Activated T-cell treated with anti-CD3 and anti-CD28 coated beads, Interleukin-2, amount 50 U/mL, for 48 hours (primary cell): ENCODE results near the gene PRSS53.
A peak's percentile ranks its signal among the peaks of the same experiment; 100 is the strongest.

Source experiments
- DNase-seq, 2 experiments: peaks; one replicate each; pipeline ENCODE4 v3.0.0-alpha.2; 2020

The PRSS53 gene

GRCh38 chr16:31042866-31043265, 45.9 kb downstream of the PRSS53 start:
- DNase-seq: no peak

GRCh38 chr16:31038993-31039392, 49.8 kb downstream of the PRSS53 start:
- DNase-seq: no peak

- no peak for DNase-seq
Measured at GRCh38 chr16:31036691-31037090, 52.1 kb downstream of the PRSS53 start.

- DNase-seq: peak; percentile 91 to 92
Measured at GRCh38 chr16:31033709-31034492, 54.8 kb downstream of the PRSS53 start.
